Fibroblast of peridontal ligament (primary cell): ENCODE data around the gene RAB33B.
"Not testable (repeated sequence)": the region's sequence is repeated elsewhere in the genome, so short reads cannot be mapped to it uniquely, and the experiment has no call there.

Source experiments
- DNase-seq: peaks from one replicate; pipeline ENCODE4 v3.0.0-alpha.2; 2010; ENCODE audit errors: extremely low read depth

Gene RAB33B

GRCh38 chr4:139454111-139455045 is at the start of gene RAB33B:
Gene RAB33B (plus strand): TSS chr4:139454121. CDS start chr4:139454196, 75 bp downstream.
- DNase-seq, result peak; percentile 87

- DNase-seq, result no peak
These were observed 43.6 kb upstream of the RAB33B start for GRCh38 chr4:139410312-139410711.

GRCh38 chr4:139414671-139415210 is 39.2 kb upstream of the RAB33B start:
- DNase-seq, result not testable (repeated sequence)

- DNase-seq, result peak; percentile 76
These were observed 37.7 kb upstream of the RAB33B start for GRCh38 chr4:139416073-139416673.

GRCh38 chr4:139419388-139419914 is 34.5 kb upstream of the RAB33B start:
- DNase-seq, result peak; percentile 30

GRCh38 chr4:139420652-139421051 is 33.3 kb upstream of the RAB33B start:
- DNase-seq, result no peak

GRCh38 chr4:139436122-139436521 is 17.8 kb upstream of the RAB33B start:
- no peak for DNase-seq

- no peak for DNase-seq
These were observed 15.8 kb upstream of the RAB33B start for GRCh38 chr4:139438141-139438540.

- no peak for DNase-seq
These were observed 12.9 kb upstream of the RAB33B start for GRCh38 chr4:139441029-139441428.

GRCh38 chr4:139443661-139444060 is 10.3 kb upstream of the RAB33B start:
- no peak for DNase-seq

GRCh38 chr4:139444881-139445280 is 9.0 kb upstream of the RAB33B start:
- not testable (repeated sequence) for DNase-seq

GRCh38 chr4:139447078-139447477 is 6.8 kb upstream of the RAB33B start:
- DNase-seq, result not testable (repeated sequence)

GRCh38 chr4:139450586-139450985 is 3.3 kb upstream of the RAB33B start:
- no peak for DNase-seq

GRCh38 chr4:139451997-139452396 is 1.9 kb upstream of the RAB33B start:
- DNase-seq, result no peak

GRCh38 chr4:139453041-139453370 is 915 bp upstream of the RAB33B start:
- no peak for DNase-seq

- peak; percentile 97 for DNase-seq
These were observed 380 bp upstream of the RAB33B start for GRCh38 chr4:139453371-139454110.

- no peak for DNase-seq
These were observed 1.2 kb downstream of the RAB33B start for GRCh38 chr4:139455126-139455538.

GRCh38 chr4:139457318-139457717 is 3.4 kb downstream of the RAB33B start:
- DNase-seq, result no peak

GRCh38 chr4:139458543-139458942 is 4.6 kb downstream of the RAB33B start:
- no peak for DNase-seq

GRCh38 chr4:139458999-139459398 is 5.1 kb downstream of the RAB33B start:
- DNase-seq, result no peak

- DNase-seq, result no peak
These were observed 6.6 kb downstream of the RAB33B start for GRCh38 chr4:139460565-139460964.
